H1 (cell line): ENCODE measurements around the gene MARCHF10.

Experiments
- CEBPB ChIP-seq: IDR thresholded peaks from 2 replicates; pipeline ENCODE4 v1.6.1; 2012; ENCODE audit warnings: low read depth, low read length
- CTCF ChIP-seq, 3 experiments: IDR thresholded peaks; 1 replicate in 2 of 3; 2 replicates in 1 of 3; pipeline versions ENCODE4 v1.5.1 to v1.6.1; 2011; ENCODE audit warnings: low read length in 3 of 3, mild to moderate bottlenecking in 3 of 3, inconsistent platforms in 2 of 3, low read depth in 1 of 3, moderate library complexity in 1 of 3; ENCODE audit not compliant: insufficient read depth in 1 of 3; ENCODE audit errors: control extremely low read depth in 1 of 3
- EP300 ChIP-seq, 2 experiments: IDR thresholded peaks; 1 replicate in 1 of 2; 2 replicates in 1 of 2; pipeline ENCODE4 v1.6.1; 2011 to 2012; ENCODE audit warnings: low read depth in 2 of 2, low read length in 2 of 2, mild to moderate bottlenecking in 2 of 2, borderline replicate concordance in 1 of 2, inconsistent platforms in 1 of 2, moderate library complexity in 1 of 2
- HDAC2 ChIP-seq, 2 experiments: fragments of 300-600 bp in 1 of 2; sonication (generic) in 1 of 2; IDR thresholded peaks; 2 replicates each; pipeline ENCODE4 v1.6.1; 2011 to 2012; ENCODE audit warnings: low read depth in 2 of 2, low read length in 2 of 2, mild to moderate bottlenecking in 2 of 2, moderate library complexity in 2 of 2, borderline replicate concordance in 1 of 2, inconsistent platforms in 1 of 2
- MAFK ChIP-seq: IDR thresholded peaks from 2 replicates; pipeline ENCODE4 v1.6.1; 2012; ENCODE audit warnings: low read depth, mild to moderate bottlenecking, improper control_type of control experiment, low read length
- POLR2A ChIP-seq, 2 experiments: IDR thresholded peaks; 1 replicate in 1 of 2; 2 replicates in 1 of 2; pipeline ENCODE4 v1.6.1; 2011; ENCODE audit warnings: low read depth in 2 of 2, low read length in 2 of 2, mild to moderate bottlenecking in 2 of 2; ENCODE audit errors: control extremely low read depth in 1 of 2
- POLR2AphosphoS5 ChIP-seq: IDR thresholded peaks from 2 replicates; pipeline ENCODE4 v1.6.1; 2011; ENCODE audit warnings: low read depth, low read length
- TAF1 ChIP-seq: IDR thresholded peaks from 2 replicates; pipeline ENCODE4 v1.6.1; 2011; ENCODE audit warnings: mild to moderate bottlenecking, low read depth, low read length
- YY1 ChIP-seq: IDR thresholded peaks from 2 replicates; pipeline ENCODE4 v1.6.1; 2011; ENCODE audit warnings: low read depth, mild to moderate bottlenecking, low read length

DNA sequence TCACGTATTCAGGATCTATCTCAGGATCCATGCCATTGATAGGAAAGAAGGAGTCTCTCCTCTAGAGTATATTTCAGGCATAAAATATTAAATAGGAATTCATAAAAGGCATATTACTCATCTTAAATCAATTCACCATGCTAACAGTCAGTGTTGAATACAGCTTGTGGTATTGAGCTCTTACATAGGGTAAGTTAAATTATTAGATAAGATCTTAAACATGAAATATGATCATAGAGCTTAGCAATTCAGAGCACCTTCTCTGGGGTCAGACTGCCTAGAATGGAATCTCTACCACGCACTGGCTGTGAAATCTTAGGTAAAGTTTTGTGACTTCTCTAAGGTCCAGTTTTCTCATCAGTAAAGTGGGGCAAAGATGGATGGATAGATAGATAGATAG is 20.7 kb downstream of the MARCHF10 start:
- no peak for TF ChIP-seq HDAC2 (IDR thresholded peaks at IDR 0.05; ENCODE audit: borderline replicate concordance in 1 of 2, low read depth in 2 of 2, low read length in 2 of 2)
- no peak for TF ChIP-seq CEBPB
- no peak for TF ChIP-seq TAF1
- TF ChIP-seq POLR2AphosphoS5: no peak
- TF ChIP-seq MAFK: no peak
- TF ChIP-seq POLR2A (IDR thresholded peaks at IDR 0.05; ENCODE audit: control extremely low read depth in 1 of 2, low read depth in 2 of 2, low read length in 2 of 2): no peak
- no peak for TF ChIP-seq EP300 (IDR thresholded peaks at IDR 0.05; ENCODE audit: borderline replicate concordance in 1 of 2, low read depth in 2 of 2, low read length in 2 of 2)
- TF ChIP-seq YY1: no peak
- no peak for TF ChIP-seq CTCF (IDR thresholded peaks at IDR 0.05; ENCODE audit: control extremely low read depth in 1 of 3, insufficient read depth in 1 of 3, low read depth in 1 of 3, low read length in 3 of 3)
